HEK293 (cell line): ENCODE results near the gene FGF8.

Experiments used
- CTCF ChIA-PET: fragments of 350-600 bp; formaldehyde crosslinking; extraction: SDS; loops from one replicate; lab custom pipeline; 2021; ENCODE audit warnings: antibody characterized with exemption; lab: Yijun Ruan, JAX
- POLR2A ChIA-PET: fragments of 300-600 bp; formaldehyde crosslinking; extraction: SDS; loops from one replicate; lab custom pipeline; 2020; ENCODE audit warnings: antibody characterized with exemption, inconsistent platforms; lab: Yijun Ruan, JAX
- H3K27ac ChIP-seq: fragments of 200-500 bp; sonication (Bioruptor generic); 2 replicates; pipeline ENCODE4 v1.5.1; 2014; ENCODE audit warnings: low read depth, low read length, control low read depth, inconsistent platforms; ENCODE audit errors: extremely low read depth
- H3K36me3 ChIP-seq, 2 experiments: fragments of 200-500 bp in 1 of 2; sonication (Bioruptor generic) in 1 of 2; 1 replicate in 1 of 2; 2 replicates in 1 of 2; pipeline ENCODE4 v1.5.1; 2014 to 2017; ENCODE audit warnings: inconsistent platforms in 2 of 2, low read length in 2 of 2; ENCODE audit not compliant: control insufficient read depth in 2 of 2, insufficient read depth in 1 of 2
- H3K4me1 ChIP-seq: fragments of 200-500 bp; sonication (Bioruptor generic); 2 replicates; pipeline ENCODE4 v1.5.1; 2014; ENCODE audit warnings: mild to moderate bottlenecking, low read length, inconsistent platforms; ENCODE audit not compliant: control insufficient read depth, insufficient read depth
- H3K4me3 ChIP-seq: 2 replicates; pipeline ENCODE4 v1.5.1; 2011; ENCODE audit warnings: low read depth, mild to moderate bottlenecking, control low read depth, low read length, moderate library complexity
- H3K9me3 ChIP-seq: fragments of 200-500 bp; sonication (Bioruptor generic); 2 replicates; pipeline ENCODE4 v1.5.1; 2014; ENCODE audit warnings: low read depth, low read length, inconsistent platforms; ENCODE audit not compliant: control insufficient read depth, insufficient read depth
- BCL11A ChIP-seq: fragments of 450-650 bp; formaldehyde crosslinking; IDR thresholded peaks from 2 replicates; pipeline ENCODE4 v1.5.1; 2016; ENCODE audit warnings: low read depth, missing biosample characterization, missing genetic modification characterization
- MZF1 ChIP-seq: fragments of 450-650 bp; formaldehyde crosslinking; IDR thresholded peaks from 2 replicates; pipeline ENCODE4 v1.5.1; 2017; ENCODE audit warnings: missing biosample characterization, missing genetic modification characterization, borderline replicate concordance
- SCRT1 ChIP-seq: fragments of 450-650 bp; formaldehyde crosslinking; IDR thresholded peaks from 2 replicates; pipeline ENCODE4 v1.5.1; 2016; ENCODE audit warnings: missing biosample characterization, missing genetic modification characterization, borderline replicate concordance
- SCRT2 ChIP-seq: fragments of 450-650 bp; formaldehyde crosslinking; IDR thresholded peaks from 2 replicates; pipeline ENCODE4 v1.5.1; 2016; ENCODE audit warnings: missing biosample characterization, missing genetic modification characterization
- SP2 ChIP-seq: fragments of 450-650 bp; formaldehyde crosslinking; IDR thresholded peaks from 2 replicates; pipeline ENCODE4 v1.5.1; 2016; ENCODE audit warnings: missing biosample characterization, missing genetic modification characterization
- SP3 ChIP-seq: fragments of 450-650 bp; formaldehyde crosslinking; IDR thresholded peaks from 2 replicates; pipeline ENCODE4 v1.5.1; 2016; ENCODE audit warnings: missing biosample characterization, missing genetic modification characterization
- YY2 ChIP-seq: fragments of 450-650 bp; formaldehyde crosslinking; IDR thresholded peaks from 2 replicates; pipeline ENCODE4 v1.5.1; 2016; ENCODE audit warnings: missing biosample characterization, missing genetic modification characterization
- ZNF302 ChIP-seq: fragments of 450-650 bp; formaldehyde crosslinking; IDR thresholded peaks from 2 replicates; pipeline ENCODE4 v1.5.1; 2016; ENCODE audit warnings: missing biosample characterization, missing genetic modification characterization, low read depth
- ZNF426 ChIP-seq: fragments of 450-650 bp; formaldehyde crosslinking; IDR thresholded peaks from 2 replicates; pipeline ENCODE4 v1.5.1; 2017; ENCODE audit warnings: missing biosample characterization, missing genetic modification characterization, mild to moderate bottlenecking, inconsistent platforms, moderate library complexity
- ZNF514 ChIP-seq: fragments of 450-650 bp; formaldehyde crosslinking; IDR thresholded peaks from 2 replicates; pipeline ENCODE4 v1.5.1; 2016; ENCODE audit warnings: missing biosample characterization, missing genetic modification characterization
- TF ChIP-seq, protein P1 (sequence below): fragments of 450-650 bp; IDR thresholded peaks from 2 replicates; pipeline ENCODE4 v1.5.1; 2018; ENCODE audit warnings: missing biosample characterization, missing genetic modification characterization
- TF ChIP-seq, protein P2 (sequence below): fragments of 450-650 bp; formaldehyde crosslinking; IDR thresholded peaks from 2 replicates; pipeline ENCODE4 v1.5.1; 2017; ENCODE audit warnings: missing biosample characterization, missing genetic modification characterization
- TF ChIP-seq, protein P3 (sequence below): fragments of 450-650 bp; formaldehyde crosslinking; IDR thresholded peaks from 2 replicates; pipeline ENCODE4 v1.5.1; 2016; ENCODE audit warnings: missing biosample characterization, missing genetic modification characterization

Gene FGF8

DNA sequence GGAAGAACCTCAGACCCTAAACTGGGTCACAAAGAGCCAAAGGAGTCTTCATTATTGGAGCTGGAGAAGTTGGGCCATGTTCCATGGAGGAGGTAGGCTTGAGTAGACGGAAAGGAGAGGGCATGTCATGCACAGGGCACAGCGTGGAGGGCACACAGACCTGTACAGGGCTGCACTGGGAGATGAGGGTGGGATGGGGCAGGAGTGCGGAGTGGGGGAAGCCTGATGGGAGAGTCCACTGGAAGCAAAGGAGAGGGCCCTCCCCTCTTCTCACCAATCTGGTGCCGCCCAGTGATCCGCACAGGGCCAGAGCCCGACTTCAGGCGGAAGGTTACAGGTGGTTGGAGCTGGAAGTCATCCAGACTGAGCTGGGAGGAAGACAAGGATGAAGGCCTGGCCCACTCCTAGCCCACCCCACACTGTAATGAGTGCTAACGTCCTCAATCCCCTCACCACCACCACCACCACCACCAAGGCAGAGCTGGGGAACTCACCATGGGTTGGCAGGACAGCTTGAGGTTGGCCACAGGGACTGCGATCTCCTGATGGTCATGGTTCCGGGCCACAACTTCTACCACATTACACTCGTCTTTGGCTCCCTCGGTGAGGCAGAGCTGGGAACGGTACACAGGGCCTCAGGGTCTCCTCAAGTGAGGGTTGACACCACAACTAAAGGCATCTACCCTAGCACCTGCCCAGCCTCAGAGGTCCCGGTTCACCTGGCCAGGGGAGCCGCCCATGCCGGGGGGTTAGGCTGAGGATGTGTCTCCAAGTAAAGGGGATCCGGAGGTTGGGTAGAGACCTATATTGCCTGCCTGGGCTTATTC, 6.3 kb upstream of the FGF8 start:
- ChIA-PET CTCF (interaction anchor here (0.6 to 8.1 kb wide), 24 partner anchors 10 to 621 kb away, joined by 3 to 203 read pairs (median 6); partner anchors contain the start of genes DPCD, OGA and POLL), POLR2A (interaction anchor here (2.8 kb wide), 1 partner anchor 36 kb away, joined by 16 read pairs; the partner anchor contains the start of gene OGA)
- H3K4me3 ChIP-seq, result peak overlapping the region; percentile 81
- H3K4me1 ChIP-seq, result peaks cover 18% of the 10 kb centered on the region
- peak overlapping the region; percentile 37; the same call in 1 of the 2 replicates for H3K27ac ChIP-seq
- H3K9me3 ChIP-seq, result no peaks in the 10 kb centered on the region
- TF ChIP-seq MZF1 (tag by site-specific recombination) (peak; percentile 78; the same call in 1 of the 2 replicates), BCL11A (tag by site-specific recombination) (no peak), YY2 (no peak), ZNF426 (tag by site-specific recombination) (no peak), SP2 (tag by site-specific recombination) (peak; percentile 19; the same call in 1 of the 2 replicates), SCRT2 (tag by site-specific recombination) (peak; percentile 97), ZNF514 (tag by site-specific recombination) (no peak), SP3 (tag by site-specific recombination) (peak; percentile 15; the same call in 1 of the 2 replicates), SCRT1 (peak; percentile 71; the same call in 1 of the 2 replicates), ZNF302 (tag by site-specific recombination) (no peak)
- TF ChIP-seq, protein P1, sequence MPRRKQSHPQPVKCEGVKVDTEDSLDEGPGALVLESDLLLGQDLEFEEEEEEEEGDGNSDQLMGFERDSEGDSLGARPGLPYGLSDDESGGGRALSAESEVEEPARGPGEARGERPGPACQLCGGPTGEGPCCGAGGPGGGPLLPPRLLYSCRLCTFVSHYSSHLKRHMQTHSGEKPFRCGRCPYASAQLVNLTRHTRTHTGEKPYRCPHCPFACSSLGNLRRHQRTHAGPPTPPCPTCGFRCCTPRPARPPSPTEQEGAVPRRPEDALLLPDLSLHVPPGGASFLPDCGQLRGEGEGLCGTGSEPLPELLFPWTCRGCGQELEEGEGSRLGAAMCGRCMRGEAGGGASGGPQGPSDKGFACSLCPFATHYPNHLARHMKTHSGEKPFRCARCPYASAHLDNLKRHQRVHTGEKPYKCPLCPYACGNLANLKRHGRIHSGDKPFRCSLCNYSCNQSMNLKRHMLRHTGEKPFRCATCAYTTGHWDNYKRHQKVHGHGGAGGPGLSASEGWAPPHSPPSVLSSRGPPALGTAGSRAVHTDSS (tag by site-specific recombination), result peak; percentile 84
- TF ChIP-seq, protein P2, sequence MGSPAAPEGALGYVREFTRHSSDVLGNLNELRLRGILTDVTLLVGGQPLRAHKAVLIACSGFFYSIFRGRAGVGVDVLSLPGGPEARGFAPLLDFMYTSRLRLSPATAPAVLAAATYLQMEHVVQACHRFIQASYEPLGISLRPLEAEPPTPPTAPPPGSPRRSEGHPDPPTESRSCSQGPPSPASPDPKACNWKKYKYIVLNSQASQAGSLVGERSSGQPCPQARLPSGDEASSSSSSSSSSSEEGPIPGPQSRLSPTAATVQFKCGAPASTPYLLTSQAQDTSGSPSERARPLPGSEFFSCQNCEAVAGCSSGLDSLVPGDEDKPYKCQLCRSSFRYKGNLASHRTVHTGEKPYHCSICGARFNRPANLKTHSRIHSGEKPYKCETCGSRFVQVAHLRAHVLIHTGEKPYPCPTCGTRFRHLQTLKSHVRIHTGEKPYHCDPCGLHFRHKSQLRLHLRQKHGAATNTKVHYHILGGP (tag by site-specific recombination), result no peak
- TF ChIP-seq, all 188 proteins: peak for 6
- H3K36me3 ChIP-seq, result peaks cover 14 to 41% of the 10 kb centered on the region in 2 experiments

DNA sequence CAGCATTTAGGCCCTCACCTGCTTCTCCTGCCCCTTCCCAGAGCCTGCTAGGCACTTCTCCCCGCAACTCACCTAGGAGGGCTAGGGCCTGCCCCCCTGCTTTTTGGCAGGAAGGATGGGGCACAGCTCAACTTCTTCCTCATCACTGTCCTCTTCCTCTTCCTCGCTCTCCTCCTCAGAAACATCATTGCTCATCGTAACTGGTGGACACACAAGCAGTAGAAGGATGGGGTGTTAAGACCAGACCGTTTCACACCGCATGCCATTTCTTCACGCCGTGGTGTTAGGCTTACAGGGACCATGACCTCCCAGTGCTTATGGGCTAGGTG, 5.7 kb upstream of the FGF8 start:
- peaks cover 18% of the 10 kb centered on the region for H3K4me1 ChIP-seq
- no peak overlapping the region for H3K27ac ChIP-seq
- peaks cover 8 to 35% of the 10 kb centered on the region in 2 experiments for H3K36me3 ChIP-seq
- TF ChIP-seq, protein P3, sequence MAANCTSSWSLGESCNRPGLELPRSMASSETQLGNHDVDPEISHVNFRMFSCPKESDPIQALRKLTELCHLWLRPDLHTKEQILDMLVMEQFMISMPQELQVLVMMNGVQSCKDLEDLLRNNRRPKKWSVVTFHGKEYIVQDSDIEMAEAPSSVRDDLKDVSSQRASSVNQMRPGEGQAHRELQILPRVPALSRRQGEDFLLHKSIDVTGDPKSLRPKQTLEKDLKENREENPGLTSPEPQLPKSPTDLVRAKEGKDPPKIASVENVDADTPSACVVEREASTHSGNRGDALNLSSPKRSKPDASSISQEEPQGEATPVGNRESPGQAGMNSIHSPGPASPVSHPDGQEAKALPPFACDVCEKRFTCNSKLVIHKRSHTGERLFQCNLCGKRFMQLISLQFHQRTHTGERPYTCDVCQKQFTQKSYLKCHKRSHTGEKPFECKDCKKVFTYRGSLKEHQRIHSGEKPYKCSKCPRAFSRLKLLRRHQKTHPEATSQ (tag by site-specific recombination), result no peak
- TF ChIP-seq, protein P1 (tag by site-specific recombination), result peak; percentile 75
- TF ChIP-seq, all 188 proteins: peak for 1
- ChIA-PET POLR2A (interaction anchor here (0.6 to 1.3 kb wide), 5 partner anchors 12 to 193 kb away, joined by 3 to 11 read pairs (median 3); partner anchors contain the start of genes DPCD, OGA and POLL), CTCF (interaction anchor here (0.5 to 8.1 kb wide), 52 partner anchors 8 to 1355 kb away, joined by 3 to 203 read pairs (median 4); partner anchors contain the start of genes DPCD, OGA and POLL)
- Histone ChIP-seq H3K9me3 (no peaks in the 10 kb centered on the region), H3K4me3 (no peak overlapping the region)
